Mucosa of descending colon (tissue), 3 donors: ENCODE data around the gene SARS2. TPM values are rescaled to one million over a fixed set of nuclear protein-coding genes. Genes with fewer than 3 reads are reported as not detected.

Experiments
- ATAC-seq: fragments of 200-7000 bp; cut with Tn5 transposase; one replicate; pipeline ENCODE4 v1.9.1; 2020; ENCODE audit warnings: mild to moderate bottlenecking, moderate library complexity
- DNase-seq, 3 donors: peaks; one replicate each; pipeline ENCODE4 v3.0.0-alpha.2; 2020
- H3K36me3 ChIP-seq: fragments of 200-600 bp; one replicate; pipeline ENCODE4 v1.8.0; 2021; ENCODE audit warnings: low read depth, mild to moderate bottlenecking
- H3K4me1 ChIP-seq: fragments of 200-600 bp; one replicate; pipeline ENCODE4 v1.8.0; 2021; ENCODE audit warnings: low read depth, mild to moderate bottlenecking
- H3K4me3 ChIP-seq: fragments of 200-600 bp; one replicate; pipeline ENCODE4 v1.8.0; 2021; ENCODE audit warnings: mild to moderate bottlenecking
- H3K9me3 ChIP-seq: fragments of 200-600 bp; one replicate; pipeline ENCODE4 v1.8.0; 2021; ENCODE audit warnings: mild to moderate bottlenecking
- CTCF ChIP-seq: fragments of 200-600 bp; IDR thresholded peaks from one replicate; pipeline ENCODE4 v1.8.0; 2022; ENCODE audit warnings: antibody characterized with exemption, mild to moderate bottlenecking
- intact Hi-C, 2 donors: fragments of 100-400 bp; cut with DNase I in 1 of 2; cut with micrococcal nuclease in 1 of 2; formaldehyde crosslinking; loops; one replicate each; pipeline versions ENCODE4 v1.11.0 to v1.11.1; 2022; cut with DNase I, micrococcal nuclease
- total RNA-seq, 3 donors: library from RNA; stranded (reverse); fragmentation: NEBNext Ultra II Directional in 2 of 3; extraction: Animal tissue kit (Norgen Biotek cat#: 25700) in 2 of 3; gene quantifications; one replicate each; pipeline versions ENCODE4 v1.2.1 to v1.2.4, GENCODE V29; 2021 to 2023
- donor health status: DM: no; HTN: no; CAD: no; lungs with moderate emphysema.
- donor health status: DM: no; HTN: no; CAD: no.
- donor health status: DM: no; HTN: yes; CAD: no.

Gene SARS2
- total RNA-seq, 3 donors from 2014 or later, result 20.4 to 32.4 (median 21.8) TPM

- peak; percentile 60 for ATAC-seq
- no peak for TF ChIP-seq CTCF
- Histone ChIP-seq H3K4me1 (no peaks in the 10 kb centered on the region), H3K36me3 (no peaks in the 10 kb centered on the region), H3K9me3 (no peaks in the 10 kb centered on the region), H3K4me3 (no peak overlapping the region)
- DNase-seq, result peak in 2 of 3 donors; percentile 18 to 21
- intact Hi-C loops, result no loop called here
These were observed 12.6 kb downstream of the SARS2 start for GRCh38 chr19:38917921-38918491.

- H3K4me1 ChIP-seq, result no peaks in the 10 kb centered on the region
- H3K4me3 ChIP-seq, result no peak overlapping the region
- H3K9me3 ChIP-seq, result no peaks in the 10 kb centered on the region
- TF ChIP-seq CTCF, result no peak
- intact Hi-C loops, result no loop called here
- no peak for ATAC-seq
- H3K36me3 ChIP-seq, result no peaks in the 10 kb centered on the region
- no peak for DNase-seq
These were observed 13.0 kb downstream of the SARS2 start for GRCh38 chr19:38917516-38917915.

GRCh38 chr19:38915329-38916321, 14.9 kb downstream of the SARS2 start:
- ATAC-seq (no peak), DNase-seq (peak in 1 of 3 donors; percentile 19)
- Histone ChIP-seq H3K4me1 (no peaks in the 10 kb centered on the region), H3K36me3 (no peaks in the 10 kb centered on the region), H3K9me3 (no peaks in the 10 kb centered on the region), H3K4me3 (no peak overlapping the region)
- intact Hi-C loops, result no loop called here
- no peak for TF ChIP-seq CTCF

- no peaks in the 10 kb centered on the region for H3K9me3 ChIP-seq
- no peaks in the 10 kb centered on the region for H3K4me1 ChIP-seq
- DNase-seq (no peak), ATAC-seq (no peak)
- no peak overlapping the region for H3K4me3 ChIP-seq
- intact Hi-C loops, result no loop called here
- H3K36me3 ChIP-seq, result no peaks in the 10 kb centered on the region
- no peak for TF ChIP-seq CTCF
These were observed 16.6 kb downstream of the SARS2 start for GRCh38 chr19:38913958-38914357.

- no peak overlapping the region for H3K4me3 ChIP-seq
- ATAC-seq (no peak), DNase-seq (no peak)
- intact Hi-C loops, result no loop called here
- no peaks in the 10 kb centered on the region for H3K9me3 ChIP-seq
- no peaks in the 10 kb centered on the region for H3K36me3 ChIP-seq
- no peaks in the 10 kb centered on the region for H3K4me1 ChIP-seq
- TF ChIP-seq CTCF, result no peak
These were observed 17.7 kb downstream of the SARS2 start for GRCh38 chr19:38912600-38913514.
